Epithelial cell of alveolus of lung (primary cell): Measurements from ENCODE around the gene OR10G3. TPM values are rescaled to one million over a fixed set of nuclear protein-coding genes. Genes with fewer than 3 reads are reported as not detected.

Source experiments
- total RNA-seq: library from RNA; depleted of rRNA; stranded (reverse); fragments of >200 nt; gene quantifications from 2 replicates; pipeline ENCODE4 v1.2.1, GENCODE V29; 2015

OR10G3 gene, protein sequence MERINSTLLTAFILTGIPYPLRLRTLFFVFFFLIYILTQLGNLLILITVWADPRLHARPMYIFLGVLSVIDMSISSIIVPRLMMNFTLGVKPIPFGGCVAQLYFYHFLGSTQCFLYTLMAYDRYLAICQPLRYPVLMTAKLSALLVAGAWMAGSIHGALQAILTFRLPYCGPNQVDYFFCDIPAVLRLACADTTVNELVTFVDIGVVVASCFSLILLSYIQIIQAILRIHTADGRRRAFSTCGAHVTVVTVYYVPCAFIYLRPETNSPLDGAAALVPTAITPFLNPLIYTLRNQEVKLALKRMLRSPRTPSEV
- not detected in 2 replicates for total RNA-seq

DNA sequence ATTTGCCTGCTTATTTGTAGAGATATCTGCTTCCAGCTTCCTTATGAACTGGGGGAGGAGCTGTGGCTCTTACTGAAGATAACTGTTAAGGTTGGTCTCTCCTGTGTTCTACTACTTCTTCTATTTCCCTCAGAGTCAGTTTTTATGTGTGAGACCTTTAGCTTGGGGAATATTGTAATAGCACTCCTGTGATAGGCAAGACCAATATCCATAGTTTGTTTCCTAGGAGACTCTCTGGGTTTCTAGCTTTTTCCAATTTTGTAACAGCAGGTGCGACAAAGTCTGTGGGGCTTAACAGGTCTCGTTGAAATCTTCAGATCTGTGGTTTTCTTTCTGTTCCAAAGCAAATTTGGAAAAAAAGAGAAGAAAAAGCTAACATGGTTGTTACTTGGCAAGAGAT, at the start of gene OR10G3:
Gene OR10G3 (minus strand): TSS at position 101 of the 400 bp plus-strand sequence. CDS start 9,332 bp downstream, outside the sequence.

DNA sequence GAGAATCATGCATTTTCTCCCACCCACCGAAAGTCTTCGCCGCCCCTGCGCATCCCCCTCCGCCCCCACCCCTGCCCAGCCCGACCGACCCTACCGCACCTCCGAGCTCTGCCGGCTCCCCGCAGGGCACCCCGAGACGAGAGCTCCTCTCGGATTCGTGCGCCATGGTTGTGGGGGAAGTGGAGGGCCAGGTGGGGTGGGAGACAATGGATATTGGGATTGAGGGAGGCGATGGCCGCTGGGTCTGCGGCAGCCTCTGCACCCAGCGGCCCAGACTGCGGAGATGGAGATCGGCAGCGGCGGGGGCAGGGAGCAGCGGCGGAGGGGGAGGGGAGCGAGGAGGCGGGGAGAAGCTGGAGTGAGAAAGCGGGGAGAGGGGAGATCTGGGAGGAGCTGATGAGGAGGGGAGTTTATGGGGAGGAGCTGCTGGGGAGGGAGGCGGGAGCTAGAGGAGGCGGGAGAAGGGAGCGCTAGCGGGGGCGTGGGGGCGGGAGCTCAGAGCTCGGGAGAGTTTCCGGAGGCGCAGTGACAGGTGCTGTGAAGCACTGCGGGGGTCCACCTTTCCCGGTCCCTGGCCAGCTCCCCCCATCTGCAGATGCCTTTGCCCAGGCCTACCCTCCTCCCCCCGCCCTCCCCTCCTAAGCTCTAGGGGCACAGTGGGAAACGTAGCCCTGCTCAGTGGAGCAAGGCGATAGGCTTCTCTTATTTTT, 53.8 kb downstream of the OR10G3 start, which contains the start of gene SALL2:
Gene SALL2 (minus strand): TSS at position 385 of the 710 bp plus-strand sequence. CDS start 219 bp downstream, at position 166.

Other genes starting within 250 kb of the OR10G3 start
- gene SUPT16H, start 196.1 kb downstream of the OR10G3 start, total RNA-seq = 58.4 and 65.2 TPM in 2 replicates
- gene CHD8, start 124.0 kb downstream of the OR10G3 start, total RNA-seq = 45.3 and 64.4 TPM in 2 replicates
- 12.8 and 14.7 TPM in 2 replicates for gene RAB2B, start 103.1 kb downstream of the OR10G3 start, total RNA-seq
- gene TOX4, start 102.9 kb downstream of the OR10G3 start, total RNA-seq = 38.1 and 54.5 TPM in 2 replicates
- gene METTL3, start 68.7 kb downstream of the OR10G3 start, total RNA-seq = 30.1 and 50.4 TPM in 2 replicates
- 8.5 and 42.6 TPM in 2 replicates for gene SALL2, start 53.7 kb downstream of the OR10G3 start, total RNA-seq
- not detected in 2 replicates for gene OR10G2, start 54.9 kb upstream of the OR10G3 start, total RNA-seq
- gene OR4E2, start 73.8 kb upstream of the OR10G3 start, total RNA-seq = not detected in 2 replicates
- not detected in 2 replicates for gene OR4E1, start 93.7 kb upstream of the OR10G3 start, total RNA-seq